ENCODE results near the gene PIGX.

- TF ChIP-seq POLR2AphosphoS5 (IDR thresholded peaks at IDR 0.05) (no peak), CTCF (IDR thresholded peaks at IDR 0.05; ENCODE audit: poor library complexity, severe bottlenecking) (no peak), TAF1 (IDR thresholded peaks at IDR 0.05; ENCODE audit: low read depth) (no peak), SMC3 (conservative IDR thresholded peaks at IDR 0.05; ENCODE audit: poor library complexity) (no peak), RAD21 (conservative IDR thresholded peaks at IDR 0.05) (no peak), REST (IDR thresholded peaks at IDR 0.05; ENCODE audit: borderline replicate concordance) (no peak), EZH2 (IDR thresholded peaks at IDR 0.05; ENCODE audit: borderline replicate concordance, insufficient read depth, low read length, poor library complexity, severe bottlenecking) (no peak), EP300 (conservative IDR thresholded peaks at IDR 0.05; ENCODE audit: poor library complexity, severe bottlenecking) (no peak)
Measured at GRCh38 chr3:196689941-196690660, 22.1 kb upstream of the PIGX start.

All from neural cell (in vitro differentiated cells).